Measurements from ENCODE around the gene SCYL1. TPM values are rescaled to one million over a fixed set of nuclear protein-coding genes. Genes with fewer than 3 reads are reported as not detected.
"Not testable (repeated sequence)": the region's sequence is repeated elsewhere in the genome, so short reads cannot be mapped to it uniquely, and the experiment has no call there.

SCYL1 gene
- total RNA-seq, 1 experiment from 2014 or later: 39.1 TPM

DNA sequence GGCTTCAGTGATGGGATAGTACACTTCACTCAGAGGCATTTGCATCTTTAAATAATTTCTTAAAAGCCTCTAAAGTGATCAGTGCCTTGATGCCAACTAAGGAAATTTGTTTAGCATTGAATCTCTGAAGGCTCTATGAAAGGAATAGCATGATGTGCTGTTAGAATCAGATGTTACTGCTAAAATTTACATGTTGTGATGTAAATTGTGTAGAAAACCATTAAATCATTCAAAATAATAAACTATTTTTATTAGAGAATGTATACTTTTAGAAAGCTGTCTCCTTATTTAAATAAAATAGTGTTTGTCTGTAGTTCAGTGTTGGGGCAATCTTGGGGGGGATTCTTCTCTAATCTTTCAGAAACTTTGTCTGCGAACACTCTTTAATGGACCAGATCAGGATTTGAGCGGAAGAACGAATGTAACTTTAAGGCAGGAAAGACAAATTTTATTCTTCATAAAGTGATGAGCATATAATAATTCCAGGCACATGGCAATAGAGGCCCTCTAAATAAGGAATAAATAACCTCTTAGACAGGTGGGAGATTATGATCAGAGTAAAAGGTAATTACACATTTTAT is 21.4 kb upstream of the SCYL1 start:
- H3K27me3 ChIP-seq (ENCODE audit: low read length): no peaks in the 10 kb centered on the region
- peak; percentile 64 for DNase-seq
- H2AFZ ChIP-seq (ENCODE audit: low read length): no peak overlapping the region
- peaks cover 66% of the 10 kb centered on the region for H3K36me3 ChIP-seq (ENCODE audit: insufficient read depth, low read length)
- H3K4me3 ChIP-seq (ENCODE audit: low read length): peak overlapping the region; percentile 83
- H4K20me1 ChIP-seq (ENCODE audit: insufficient read depth, low read depth, low read length): peaks cover 64% of the 10 kb centered on the region
- H3K4me2 ChIP-seq (ENCODE audit: low read depth, low read length, poor library complexity, severe bottlenecking): peak overlapping the region; percentile 99
- H3K9ac ChIP-seq (ENCODE audit: low read length): peak overlapping the region; percentile 89
- peak overlapping the region; percentile 99 for H3K27ac ChIP-seq (ENCODE audit: low read length)
- H3K4me1 ChIP-seq (ENCODE audit: low read length): peaks cover 76% of the 10 kb centered on the region
- no peaks in the 10 kb centered on the region for H3K9me2 ChIP-seq (replicated peaks; ENCODE audit: insufficient read depth, low read length)
- H3K79me2 ChIP-seq (ENCODE audit: low read length): peaks cover 47% of the 10 kb centered on the region
- H3K9me3 ChIP-seq (ENCODE audit: low read length): no peaks in the 10 kb centered on the region

DNA sequence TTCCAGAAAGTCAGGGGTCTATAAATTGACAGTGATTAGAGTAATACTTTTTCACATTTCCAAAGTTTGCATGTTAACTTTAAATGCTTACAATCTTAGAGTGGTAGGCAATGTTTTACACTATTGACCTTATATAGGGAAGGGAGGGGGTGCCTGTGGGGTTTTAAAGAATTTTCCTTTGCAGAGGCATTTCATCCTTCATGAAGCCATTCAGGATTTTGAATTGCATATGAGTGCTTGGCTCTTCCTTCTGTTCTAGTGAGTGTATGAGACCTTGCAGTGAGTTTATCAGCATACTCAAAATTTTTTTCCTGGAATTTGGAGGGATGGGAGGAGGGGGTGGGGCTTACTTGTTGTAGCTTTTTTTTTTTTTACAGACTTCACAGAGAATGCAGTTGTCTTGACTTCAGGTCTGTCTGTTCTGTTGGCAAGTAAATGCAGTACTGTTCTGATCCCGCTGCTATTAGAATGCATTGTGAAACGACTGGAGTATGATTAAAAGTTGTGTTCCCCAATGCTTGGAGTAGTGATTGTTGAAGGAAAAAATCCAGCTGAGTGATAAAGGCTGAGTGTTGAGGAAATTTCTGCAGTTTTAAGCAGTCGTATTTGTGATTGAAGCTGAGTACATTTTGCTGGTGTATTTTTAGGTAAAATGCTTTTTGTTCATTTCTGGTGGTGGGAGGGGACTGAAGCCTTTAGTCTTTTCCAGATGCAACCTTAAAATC is 20.8 kb upstream of the SCYL1 start:
- H3K27ac ChIP-seq (ENCODE audit: low read length): peak overlapping the region; percentile 99
- H3K27me3 ChIP-seq (ENCODE audit: low read length): no peaks in the 10 kb centered on the region
- no peaks in the 10 kb centered on the region for H3K9me3 ChIP-seq (ENCODE audit: low read length)
- peaks cover 73% of the 10 kb centered on the region for H3K4me1 ChIP-seq (ENCODE audit: low read length)
- H3K79me2 ChIP-seq (ENCODE audit: low read length): peaks cover 45% of the 10 kb centered on the region
- H3K9ac ChIP-seq (ENCODE audit: low read length): peak overlapping the region; percentile 89; the same call in 1 of the 2 replicates
- no peak overlapping the region for H2AFZ ChIP-seq (ENCODE audit: low read length)
- peaks cover 65% of the 10 kb centered on the region for H3K36me3 ChIP-seq (ENCODE audit: insufficient read depth, low read length)
- DNase-seq: peak; percentile 68
- peak overlapping the region; percentile 83 for H3K4me3 ChIP-seq (ENCODE audit: low read length)
- H3K9me2 ChIP-seq (replicated peaks; ENCODE audit: insufficient read depth, low read length): no peaks in the 10 kb centered on the region
- peak overlapping the region; percentile 99 for H3K4me2 ChIP-seq (ENCODE audit: low read depth, low read length, poor library complexity, severe bottlenecking)
- H4K20me1 ChIP-seq (ENCODE audit: insufficient read depth, low read depth, low read length): peaks cover 64% of the 10 kb centered on the region

DNA sequence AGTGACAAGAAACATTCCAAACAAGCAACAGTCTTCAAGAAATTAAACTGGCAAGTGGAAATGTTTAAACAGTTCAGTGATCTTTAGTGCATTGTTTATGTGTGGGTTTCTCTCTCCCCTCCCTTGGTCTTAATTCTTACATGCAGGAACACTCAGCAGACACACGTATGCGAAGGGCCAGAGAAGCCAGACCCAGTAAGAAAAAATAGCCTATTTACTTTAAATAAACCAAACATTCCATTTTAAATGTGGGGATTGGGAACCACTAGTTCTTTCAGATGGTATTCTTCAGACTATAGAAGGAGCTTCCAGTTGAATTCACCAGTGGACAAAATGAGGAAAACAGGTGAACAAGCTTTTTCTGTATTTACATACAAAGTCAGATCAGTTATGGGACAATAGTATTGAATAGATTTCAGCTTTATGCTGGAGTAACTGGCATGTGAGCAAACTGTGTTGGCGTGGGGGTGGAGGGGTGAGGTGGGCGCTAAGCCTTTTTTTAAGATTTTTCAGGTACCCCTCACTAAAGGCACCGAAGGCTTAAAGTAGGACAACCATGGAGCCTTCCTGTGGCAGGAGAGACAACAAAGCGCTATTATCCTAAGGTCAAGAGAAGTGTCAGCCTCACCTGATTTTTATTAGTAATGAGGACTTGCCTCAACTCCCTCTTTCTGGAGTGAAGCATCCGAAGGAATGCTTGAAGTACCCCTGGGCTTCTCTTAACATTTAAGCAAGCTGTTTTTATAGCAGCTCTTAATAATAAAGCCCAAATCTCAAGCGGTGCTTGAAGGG is 20.0 kb upstream of the SCYL1 start:
- H3K4me1 ChIP-seq (ENCODE audit: low read length): peaks cover 77% of the 10 kb centered on the region
- H3K4me2 ChIP-seq (ENCODE audit: low read depth, low read length, poor library complexity, severe bottlenecking): peak overlapping the region; percentile 99
- peak; percentile 60 for DNase-seq
- peaks cover 38% of the 10 kb centered on the region for H3K79me2 ChIP-seq (ENCODE audit: low read length)
- H3K9ac ChIP-seq (ENCODE audit: low read length): peak overlapping the region; percentile 89; the same call in 1 of the 2 replicates
- H4K20me1 ChIP-seq (ENCODE audit: insufficient read depth, low read depth, low read length): peaks cover 58% of the 10 kb centered on the region
- H3K27ac ChIP-seq (ENCODE audit: low read length): peak overlapping the region; percentile 99; the same call in 1 of the 2 replicates
- H3K9me3 ChIP-seq (ENCODE audit: low read length): no peaks in the 10 kb centered on the region
- H3K9me2 ChIP-seq (replicated peaks; ENCODE audit: insufficient read depth, low read length): no peaks in the 10 kb centered on the region
- no peak overlapping the region for H2AFZ ChIP-seq (ENCODE audit: low read length)
- H3K27me3 ChIP-seq (ENCODE audit: low read length): no peaks in the 10 kb centered on the region
- peaks cover 57% of the 10 kb centered on the region for H3K36me3 ChIP-seq (ENCODE audit: insufficient read depth, low read length)
- H3K4me3 ChIP-seq (ENCODE audit: low read length): peak overlapping the region; percentile 83; the same call in 1 of the 2 replicates

DNA sequence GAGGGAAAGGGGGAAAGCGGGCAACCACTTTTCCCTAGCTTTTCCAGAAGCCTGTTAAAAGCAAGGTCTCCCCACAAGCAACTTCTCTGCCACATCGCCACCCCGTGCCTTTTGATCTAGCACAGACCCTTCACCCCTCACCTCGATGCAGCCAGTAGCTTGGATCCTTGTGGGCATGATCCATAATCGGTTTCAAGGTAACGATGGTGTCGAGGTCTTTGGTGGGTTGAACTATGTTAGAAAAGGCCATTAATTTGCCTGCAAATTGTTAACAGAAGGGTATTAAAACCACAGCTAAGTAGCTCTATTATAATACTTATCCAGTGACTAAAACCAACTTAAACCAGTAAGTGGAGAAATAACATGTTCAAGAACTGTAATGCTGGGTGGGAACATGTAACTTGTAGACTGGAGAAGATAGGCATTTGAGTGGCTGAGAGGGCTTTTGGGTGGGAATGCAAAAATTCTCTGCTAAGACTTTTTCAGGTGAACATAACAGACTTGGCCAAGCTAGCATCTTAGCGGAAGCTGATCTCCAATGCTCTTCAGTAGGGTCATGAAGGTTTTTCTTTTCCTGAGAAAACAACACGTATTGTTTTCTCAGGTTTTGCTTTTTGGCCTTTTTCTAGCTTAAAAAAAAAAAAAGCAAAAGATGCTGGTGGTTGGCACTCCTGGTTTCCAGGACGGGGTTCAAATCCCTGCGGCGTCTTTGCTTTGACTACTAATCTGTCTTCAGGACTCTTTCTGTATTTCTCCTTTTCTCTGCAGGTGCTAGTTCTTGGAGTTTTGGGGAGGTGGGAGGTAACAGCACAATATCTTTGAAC is 19.2 kb upstream of the SCYL1 start:
- Histone ChIP-seq H3K4me3 (ENCODE audit: low read length) (0 out of 2 replicates have a peak overlapping the region, but pooled peaks have one; percentile 83), H3K9ac (ENCODE audit: low read length) (no peak overlapping the region), H4K20me1 (ENCODE audit: insufficient read depth, low read depth, low read length) (peaks cover 50% of the 10 kb centered on the region)

DNA sequence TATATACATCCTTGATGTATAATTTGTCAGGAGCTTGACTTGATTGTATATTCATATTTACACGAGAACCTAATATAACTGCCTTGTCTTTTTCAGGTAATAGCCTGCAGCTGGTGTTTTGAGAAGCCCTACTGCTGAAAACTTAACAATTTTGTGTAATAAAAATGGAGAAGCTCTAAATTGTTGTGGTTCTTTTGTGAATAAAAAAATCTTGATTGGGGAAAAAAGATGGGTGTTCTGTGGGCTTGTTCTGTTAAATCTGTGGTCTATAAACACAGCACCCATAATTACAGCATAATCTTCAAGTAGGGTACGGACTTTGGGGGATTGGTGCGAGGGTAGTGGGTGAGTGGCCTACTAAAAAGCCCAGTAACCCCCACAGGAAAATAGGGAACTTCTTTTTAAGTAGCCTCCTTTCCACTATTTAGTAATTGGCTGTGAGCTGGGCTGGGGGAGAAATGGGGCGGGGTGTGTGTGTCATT is 18.6 kb upstream of the SCYL1 start:
- Histone ChIP-seq H3K9me3 (ENCODE audit: low read length) (no peaks in the 10 kb centered on the region), H3K9ac (ENCODE audit: low read length) (no peak overlapping the region), H3K79me2 (ENCODE audit: low read length) (peaks cover 23% of the 10 kb centered on the region), H3K9me2 (replicated peaks; ENCODE audit: insufficient read depth, low read length) (no peaks in the 10 kb centered on the region), H3K27ac (ENCODE audit: low read length) (peak overlapping the region; percentile 45), H3K4me2 (ENCODE audit: low read depth, low read length, poor library complexity, severe bottlenecking) (peak overlapping the region; percentile 10), H3K27me3 (ENCODE audit: low read length) (no peaks in the 10 kb centered on the region), H3K4me1 (ENCODE audit: low read length) (peaks cover 68% of the 10 kb centered on the region), H3K36me3 (ENCODE audit: insufficient read depth, low read length) (peaks cover 42% of the 10 kb centered on the region), H2AFZ (ENCODE audit: low read length) (no peak overlapping the region), H4K20me1 (ENCODE audit: insufficient read depth, low read depth, low read length) (peaks cover 44% of the 10 kb centered on the region), H3K4me3 (ENCODE audit: low read length) (no peak overlapping the region)
- peak; percentile 56 for DNase-seq

More for the DNA sequence above, 19.2 kb upstream of the SCYL1 start:
- Histone ChIP-seq H3K36me3 (ENCODE audit: insufficient read depth, low read length) (peaks cover 49% of the 10 kb centered on the region), H3K4me1 (ENCODE audit: low read length) (peaks cover 74% of the 10 kb centered on the region), H3K27me3 (ENCODE audit: low read length) (no peaks in the 10 kb centered on the region), H3K79me2 (ENCODE audit: low read length) (peaks cover 30% of the 10 kb centered on the region), H3K4me2 (ENCODE audit: low read depth, low read length, poor library complexity, severe bottlenecking) (peak overlapping the region; percentile 99), H2AFZ (ENCODE audit: low read length) (no peak overlapping the region), H3K9me2 (replicated peaks; ENCODE audit: insufficient read depth, low read length) (no peaks in the 10 kb centered on the region), H3K27ac (ENCODE audit: low read length) (peak overlapping the region; percentile 99; the same call in 1 of the 2 replicates), H3K9me3 (ENCODE audit: low read length) (no peaks in the 10 kb centered on the region)
- peak; percentile 64 for DNase-seq

DNA sequence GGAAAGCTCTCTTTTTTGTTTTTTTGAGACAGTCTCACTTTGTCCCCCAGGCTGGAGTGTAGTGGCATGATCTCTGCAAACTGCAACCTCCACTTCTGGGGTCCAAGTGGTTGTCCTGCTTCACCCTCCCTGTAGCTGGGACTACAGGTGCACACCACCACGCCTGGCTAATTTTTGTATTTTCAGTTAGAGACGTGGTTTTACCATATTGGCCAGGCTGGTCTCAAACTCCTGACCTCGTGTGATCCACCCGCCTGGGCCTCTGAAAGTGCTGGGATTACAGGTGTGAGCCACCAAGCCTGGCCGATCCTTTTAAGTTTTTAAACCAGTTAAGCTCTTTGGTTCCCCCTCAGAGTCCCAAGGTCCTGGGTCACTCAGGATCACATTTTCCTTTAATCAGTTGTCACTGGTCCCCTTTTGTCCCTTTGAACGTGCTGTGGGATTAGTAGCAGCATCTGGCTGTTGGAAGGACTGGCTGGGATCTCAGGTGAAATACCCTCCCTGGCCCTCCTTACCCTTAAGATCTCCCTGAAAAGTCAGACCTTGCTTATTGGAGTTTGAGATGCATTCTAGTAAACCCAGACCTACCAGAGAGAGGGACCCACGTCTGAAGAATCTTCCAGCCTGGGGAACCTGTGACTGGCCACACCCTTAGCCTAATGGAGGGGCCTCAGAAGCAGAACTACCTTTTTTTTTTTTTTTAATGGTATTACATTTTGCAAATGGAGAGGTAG is 17.9 kb upstream of the SCYL1 start:
- H2AFZ ChIP-seq (ENCODE audit: low read length): no peak overlapping the region
- H3K9me2 ChIP-seq (replicated peaks; ENCODE audit: insufficient read depth, low read length): no peaks in the 10 kb centered on the region
- H4K20me1 ChIP-seq (ENCODE audit: insufficient read depth, low read depth, low read length): peaks cover 38% of the 10 kb centered on the region
- H3K4me1 ChIP-seq (ENCODE audit: low read length): peaks cover 62% of the 10 kb centered on the region
- DNase-seq: peak; percentile 82
- H3K27me3 ChIP-seq (ENCODE audit: low read length): no peaks in the 10 kb centered on the region
- no peaks in the 10 kb centered on the region for H3K9me3 ChIP-seq (ENCODE audit: low read length)
- peaks cover 17% of the 10 kb centered on the region for H3K79me2 ChIP-seq (ENCODE audit: low read length)
- H3K4me3 ChIP-seq (ENCODE audit: low read length): no peak overlapping the region
- no peak overlapping the region for H3K9ac ChIP-seq (ENCODE audit: low read length)
- peak overlapping the region; percentile 45 for H3K27ac ChIP-seq (ENCODE audit: low read length)
- peaks cover 36% of the 10 kb centered on the region for H3K36me3 ChIP-seq (ENCODE audit: insufficient read depth, low read length)
- H3K4me2 ChIP-seq (ENCODE audit: low read depth, low read length, poor library complexity, severe bottlenecking): no peak overlapping the region

DNA sequence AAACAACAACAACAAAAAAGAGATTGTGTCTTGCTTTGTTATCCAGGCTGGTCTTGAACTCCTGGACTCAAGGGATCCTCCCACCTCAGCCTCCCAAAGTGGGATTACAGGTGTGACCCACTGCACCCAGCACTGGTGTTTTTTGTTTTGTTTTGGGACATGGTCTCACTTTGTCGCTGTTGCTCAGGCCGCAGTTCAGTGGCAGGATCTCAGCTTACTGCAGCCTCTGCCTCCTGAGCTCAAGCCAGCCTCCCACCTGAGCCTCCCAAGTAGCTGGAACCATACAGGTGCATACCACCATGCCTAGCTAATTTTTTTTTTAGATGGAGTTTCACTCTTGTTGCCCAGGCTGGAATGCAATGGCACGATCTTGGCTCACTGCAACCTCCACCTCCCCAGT is 12.6 kb upstream of the SCYL1 start:
- H3K27me3 ChIP-seq (ENCODE audit: low read length); H3K36me3 ChIP-seq (ENCODE audit: insufficient read depth, low read length); H3K4me3 ChIP-seq (ENCODE audit: low read length); DNase-seq; H2AFZ ChIP-seq (ENCODE audit: low read length); H3K27ac ChIP-seq (ENCODE audit: low read length); H3K9ac ChIP-seq (ENCODE audit: low read length); H3K79me2 ChIP-seq (ENCODE audit: low read length); H4K20me1 ChIP-seq (ENCODE audit: insufficient read depth, low read depth, low read length); H3K4me1 ChIP-seq (ENCODE audit: low read length); H3K9me3 ChIP-seq (ENCODE audit: low read length); H3K4me2 ChIP-seq (ENCODE audit: low read depth, low read length, poor library complexity, severe bottlenecking); H3K9me2 ChIP-seq (replicated peaks; ENCODE audit: insufficient read depth, low read length): not testable (repeated sequence)
